Measurements from ENCODE around the gene CRHR2.

GRCh38 chr7:30731581-30731980, 49.3 kb upstream of the CRHR2 start:
- no peak for TF ChIP-seq CTCF (IDR thresholded peaks at IDR 0.05; ENCODE audit: low read length)
- TF ChIP-seq EZH2 (IDR thresholded peaks at IDR 0.05; ENCODE audit: borderline replicate concordance, low read length), result no peak
